Fibroblast of upper back skin (primary cell): ENCODE measurements around the gene ARHGAP21.
"Not testable (repeated sequence)": the region's sequence is repeated elsewhere in the genome, so short reads cannot be mapped to it uniquely, and the experiment has no call there.

Experiments
- DNase-seq: peaks from one replicate; pipeline ENCODE4 v3.0.0-alpha.2; 2013

The ARHGAP21 gene

DNA sequence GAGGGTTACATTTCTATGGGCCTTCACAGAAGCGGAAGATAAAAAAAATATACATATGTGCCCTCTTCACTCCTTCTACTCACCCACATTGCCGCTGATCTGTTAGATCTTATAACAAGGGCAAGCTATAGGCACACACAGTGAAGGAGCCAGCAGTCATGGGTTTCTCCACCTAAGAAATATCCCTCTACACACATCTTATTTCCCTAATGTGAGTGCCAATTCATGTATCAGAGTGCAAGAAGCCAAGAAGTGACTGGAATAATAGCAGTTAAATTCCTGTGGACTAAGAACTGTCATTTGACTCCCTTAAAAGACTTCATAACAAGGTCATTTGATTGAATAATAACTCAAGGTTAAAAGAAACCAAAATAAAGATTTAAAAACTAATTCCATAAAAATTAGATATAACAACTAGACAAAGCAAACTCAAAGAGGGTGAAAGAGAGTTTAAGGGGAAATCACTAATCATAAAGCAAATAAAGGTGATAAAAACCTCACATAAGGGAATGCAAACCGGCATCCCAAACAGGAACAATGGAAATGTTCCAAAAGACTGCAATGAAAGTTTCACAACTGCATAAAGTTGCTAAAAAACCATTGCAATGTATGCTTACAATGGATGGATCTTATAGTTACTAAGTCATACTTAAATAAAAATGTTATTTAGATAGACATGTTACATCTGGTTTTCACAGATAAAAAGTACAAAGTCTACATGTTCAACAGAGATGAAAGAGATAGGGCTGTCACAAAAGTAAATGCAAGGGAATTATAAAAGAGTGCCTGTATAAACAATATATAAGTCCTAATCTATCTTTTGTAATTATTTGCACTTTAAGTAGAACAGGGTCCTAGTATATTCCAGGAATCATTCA, 42.8 kb downstream of the ARHGAP21 start:
- peak; percentile 72 for DNase-seq

DNA sequence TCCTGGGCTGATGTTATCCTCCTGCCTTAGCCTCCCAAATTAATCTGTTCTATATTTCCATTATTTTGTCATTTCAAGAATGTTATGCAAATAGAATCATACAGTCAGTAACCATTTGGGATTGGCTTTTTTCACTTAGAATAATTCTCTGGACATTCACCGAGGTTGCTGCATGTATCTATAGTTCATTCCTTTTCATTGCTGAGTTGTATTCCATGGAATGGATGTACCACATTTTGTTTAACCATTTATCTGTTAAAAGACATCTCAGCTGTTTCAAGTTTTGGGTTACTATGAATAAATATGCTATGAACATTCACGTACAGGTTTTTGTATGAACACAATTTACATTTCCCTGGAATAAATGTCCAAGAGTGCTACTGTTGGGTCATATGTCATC, 44.9 kb downstream of the ARHGAP21 start:
- DNase-seq, result no peak

DNA sequence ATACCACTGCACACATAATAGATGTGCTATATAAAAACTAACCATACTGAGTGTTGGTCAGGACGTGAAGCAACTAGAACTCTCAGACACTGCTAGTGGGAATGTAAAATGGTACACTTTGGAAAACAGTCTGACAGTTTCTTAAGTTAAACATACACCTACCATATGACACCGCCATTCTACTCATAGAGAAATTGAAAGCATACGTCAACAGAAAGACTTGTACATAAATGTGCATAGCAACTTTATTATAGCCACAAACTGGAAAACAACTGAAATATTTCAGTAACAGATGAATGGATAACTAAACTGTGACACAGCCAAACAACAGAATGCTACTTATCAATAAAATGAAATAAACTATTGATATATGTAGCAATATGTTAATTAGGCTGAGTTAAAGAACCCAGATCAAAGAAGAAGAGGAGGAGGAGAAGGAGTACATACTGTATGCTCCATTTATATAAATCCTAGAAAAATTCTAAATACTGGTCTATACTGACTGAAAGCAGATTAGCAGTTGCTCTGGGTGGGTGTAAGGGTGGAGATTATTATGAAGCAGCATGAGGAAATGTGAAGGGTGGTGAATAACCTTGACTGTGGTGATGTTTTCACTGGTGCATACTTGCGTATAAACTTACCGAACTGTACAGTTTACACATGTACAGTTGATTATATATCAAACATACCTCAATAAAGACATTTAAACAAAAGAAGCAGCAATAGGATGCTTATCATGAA, 48.6 kb downstream of the ARHGAP21 start:
- no peak for DNase-seq

DNA sequence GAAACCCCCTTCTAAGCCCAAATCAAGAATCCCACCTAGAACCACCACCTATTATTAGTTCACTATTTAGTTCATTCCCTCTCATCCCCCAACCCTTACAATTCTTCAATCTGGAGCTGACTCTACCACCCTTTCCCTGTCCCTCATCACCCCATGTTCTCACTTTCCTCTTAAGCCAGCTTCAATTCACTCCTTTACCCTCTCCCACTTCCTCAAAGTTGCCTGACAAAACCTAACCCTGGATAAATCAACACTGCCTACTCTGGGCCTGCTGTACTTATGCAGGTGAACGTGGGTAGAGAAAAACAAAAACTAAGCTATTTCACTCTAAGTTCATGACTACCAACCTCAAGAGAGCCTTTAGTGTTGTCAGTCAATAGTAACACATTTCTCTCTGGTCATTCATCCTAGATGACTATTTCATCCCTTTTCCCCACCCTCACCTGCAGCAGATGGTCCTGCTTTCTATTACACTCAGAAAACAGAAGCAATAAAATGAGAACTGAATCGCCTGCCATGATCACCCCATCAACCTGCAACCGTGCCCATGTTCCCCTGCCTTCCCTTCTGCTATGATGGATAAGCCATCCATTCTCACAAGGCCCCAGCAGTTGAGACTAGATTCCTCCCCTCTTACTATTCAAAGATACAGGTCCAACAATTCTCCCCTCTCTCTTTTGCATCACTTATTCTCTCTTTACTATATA, 52.6 kb downstream of the ARHGAP21 start:
- no peak for DNase-seq

DNA sequence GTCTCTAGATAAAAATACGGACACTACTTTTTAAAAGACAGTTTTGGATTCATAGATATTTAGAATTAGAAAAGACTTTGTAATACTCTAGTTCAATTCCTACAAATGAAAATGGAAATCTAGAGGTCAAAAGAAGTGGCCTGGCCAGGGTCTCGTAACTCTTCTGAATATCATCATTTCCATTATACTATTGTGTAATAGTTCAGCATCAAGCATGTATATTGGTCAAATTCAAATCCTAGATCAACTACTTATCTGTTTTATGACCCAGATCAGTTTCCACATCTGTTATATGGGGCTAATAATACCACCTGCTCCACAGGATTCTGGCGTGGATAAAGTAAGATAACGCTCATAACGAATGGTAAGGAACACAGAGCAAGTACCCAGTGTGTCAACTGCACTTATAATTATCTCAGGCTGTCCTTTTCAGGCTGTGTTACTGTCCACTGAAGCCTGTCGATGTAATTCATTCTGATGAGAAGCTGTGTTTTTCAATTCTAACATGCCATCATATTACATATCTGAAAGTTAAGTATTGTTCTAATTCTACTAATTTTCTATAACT, 54.3 kb downstream of the ARHGAP21 start:
- no peak for DNase-seq

DNA sequence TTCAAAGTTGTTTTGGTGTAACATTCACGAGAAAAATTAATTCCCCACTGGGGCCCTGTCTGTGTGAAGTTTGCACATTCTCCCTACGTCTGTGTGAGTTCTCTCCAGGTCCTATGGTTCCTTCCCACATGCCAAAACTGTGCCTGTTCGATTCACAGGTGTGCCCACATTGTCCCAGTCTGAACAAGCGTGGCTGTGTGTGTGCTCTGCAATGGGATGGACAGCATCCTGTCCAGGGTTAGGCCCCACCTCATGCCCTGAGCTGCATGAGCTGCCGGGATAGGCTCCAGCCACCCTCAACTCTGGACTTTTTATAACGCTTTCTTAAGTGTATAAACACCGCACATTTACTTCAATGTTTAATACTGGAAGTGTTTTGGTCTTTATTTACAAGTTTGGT, 55.4 kb downstream of the ARHGAP21 start:
- no peak for DNase-seq

DNA sequence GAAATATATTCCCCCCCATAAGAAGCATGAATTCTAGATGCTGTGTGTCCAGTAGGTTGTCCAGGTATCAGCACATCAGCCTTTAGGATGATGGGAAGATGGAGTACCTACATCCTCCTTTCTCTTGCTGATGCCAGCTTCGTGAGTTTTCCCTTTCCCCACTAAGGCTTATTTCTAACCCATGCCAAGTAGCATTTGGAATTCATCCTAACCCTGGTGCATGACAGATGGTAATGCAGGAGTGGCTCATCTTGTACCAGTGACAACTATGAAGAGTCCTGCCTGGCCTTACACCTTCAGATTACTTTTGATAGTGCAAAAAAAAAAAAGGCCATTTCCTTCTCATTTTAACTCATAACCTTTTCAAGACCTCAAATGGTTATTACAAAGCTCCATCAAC, 58.7 kb downstream of the ARHGAP21 start:
- no peak for DNase-seq

DNA sequence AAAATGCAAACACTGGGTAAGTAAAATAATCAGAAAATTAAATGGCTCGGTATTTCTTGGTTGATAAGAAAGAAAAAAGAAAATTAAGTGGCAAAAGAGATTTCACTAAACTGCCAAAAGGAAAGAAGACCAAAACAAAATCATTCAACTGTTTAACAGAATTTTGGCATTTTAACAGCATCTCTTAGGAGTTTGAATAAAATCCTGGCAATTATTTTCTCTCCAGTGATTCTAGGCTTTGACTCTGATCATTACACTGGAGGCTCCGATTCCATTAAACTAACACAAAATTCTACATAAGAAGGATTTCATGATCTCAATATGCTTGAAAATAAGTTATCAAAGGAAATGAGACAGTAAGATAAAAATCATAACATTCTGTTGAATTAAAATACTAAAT, 62.3 kb downstream of the ARHGAP21 start:
- DNase-seq, result no peak

DNA sequence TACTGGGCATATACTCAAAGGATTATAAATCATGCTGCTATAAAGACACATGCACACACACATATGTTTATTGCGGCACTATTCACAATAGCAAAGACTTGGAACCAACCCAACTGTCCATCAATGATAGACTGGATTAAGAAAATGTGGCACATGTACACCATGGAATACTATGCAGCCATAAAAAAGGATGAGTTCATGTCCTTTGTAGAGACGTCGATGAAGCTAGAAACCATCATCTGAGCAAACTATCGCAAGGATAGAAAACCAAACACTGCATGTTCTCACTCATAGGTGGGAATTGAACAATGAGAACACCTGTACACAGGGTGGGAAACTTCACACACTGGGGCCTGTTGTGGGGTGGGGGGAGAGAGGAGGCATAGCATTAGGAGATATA, 65.4 kb downstream of the ARHGAP21 start:
- not testable (repeated sequence) for DNase-seq

DNA sequence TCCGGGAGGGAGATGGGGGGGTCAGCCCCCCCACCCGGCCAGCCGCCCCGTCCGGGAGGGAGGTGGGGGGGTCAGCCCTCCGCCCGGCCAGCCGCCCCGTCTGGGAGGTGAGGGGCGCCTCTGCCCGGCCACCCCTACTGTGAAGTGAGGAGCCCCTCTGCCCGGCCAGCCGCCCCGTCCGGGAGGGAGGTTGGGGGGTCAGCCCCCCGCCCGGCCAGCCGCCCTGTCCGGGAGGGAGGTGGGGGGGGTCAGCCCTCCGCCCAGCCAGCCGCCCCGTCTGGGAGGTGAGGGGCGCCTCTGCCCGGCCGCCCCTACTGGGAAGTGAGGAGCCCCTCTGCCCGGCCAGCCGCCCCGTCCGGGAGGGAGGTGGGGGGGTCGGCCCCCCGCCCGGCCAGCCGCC, 67.4 kb downstream of the ARHGAP21 start:
- not testable (repeated sequence) for DNase-seq

DNA sequence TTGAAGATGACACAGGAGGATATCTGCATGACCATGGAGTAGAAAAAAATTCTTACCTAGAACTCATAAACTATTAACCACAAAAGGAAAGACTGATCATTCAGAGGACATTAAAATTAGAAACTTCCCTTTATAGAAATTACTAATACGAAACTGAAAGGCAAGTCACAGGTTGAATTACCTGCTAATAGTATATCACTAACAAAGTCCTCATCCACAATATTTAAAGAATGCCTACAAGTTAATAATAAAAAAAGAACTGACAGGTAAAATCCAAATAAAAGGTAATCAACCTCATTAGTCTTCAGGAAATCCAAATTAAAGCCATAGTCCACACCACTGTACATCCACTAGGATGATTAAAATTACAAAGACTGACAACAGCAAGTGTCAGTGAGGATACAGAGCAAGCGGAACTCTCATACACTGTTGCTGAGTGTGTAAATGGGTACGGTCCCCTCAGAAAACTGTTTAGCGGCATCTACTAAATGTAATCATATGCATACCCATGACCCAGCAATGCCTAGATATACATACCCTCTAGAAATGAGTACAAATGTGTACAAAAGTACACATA, 71.2 kb downstream of the ARHGAP21 start:
- DNase-seq, result no peak

DNA sequence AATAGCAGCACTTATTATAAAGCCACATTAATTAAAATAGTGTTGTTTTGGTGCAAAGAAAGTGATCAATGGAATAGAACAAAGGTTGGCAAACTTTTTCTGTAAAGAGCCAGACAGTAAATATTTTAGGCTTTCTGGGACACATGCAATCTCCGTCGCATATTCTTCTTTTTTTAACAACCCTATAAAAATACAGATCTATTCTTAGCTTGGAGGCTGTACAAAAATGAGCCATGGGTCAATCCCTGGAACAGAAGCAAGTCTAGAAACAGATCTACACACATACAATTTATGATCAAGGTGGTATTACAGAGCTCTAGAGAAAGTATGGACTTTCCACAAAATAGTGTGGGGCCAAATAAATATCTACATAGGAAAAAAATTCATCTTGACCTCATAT, 71.8 kb downstream of the ARHGAP21 start:
- DNase-seq, result no peak

DNA sequence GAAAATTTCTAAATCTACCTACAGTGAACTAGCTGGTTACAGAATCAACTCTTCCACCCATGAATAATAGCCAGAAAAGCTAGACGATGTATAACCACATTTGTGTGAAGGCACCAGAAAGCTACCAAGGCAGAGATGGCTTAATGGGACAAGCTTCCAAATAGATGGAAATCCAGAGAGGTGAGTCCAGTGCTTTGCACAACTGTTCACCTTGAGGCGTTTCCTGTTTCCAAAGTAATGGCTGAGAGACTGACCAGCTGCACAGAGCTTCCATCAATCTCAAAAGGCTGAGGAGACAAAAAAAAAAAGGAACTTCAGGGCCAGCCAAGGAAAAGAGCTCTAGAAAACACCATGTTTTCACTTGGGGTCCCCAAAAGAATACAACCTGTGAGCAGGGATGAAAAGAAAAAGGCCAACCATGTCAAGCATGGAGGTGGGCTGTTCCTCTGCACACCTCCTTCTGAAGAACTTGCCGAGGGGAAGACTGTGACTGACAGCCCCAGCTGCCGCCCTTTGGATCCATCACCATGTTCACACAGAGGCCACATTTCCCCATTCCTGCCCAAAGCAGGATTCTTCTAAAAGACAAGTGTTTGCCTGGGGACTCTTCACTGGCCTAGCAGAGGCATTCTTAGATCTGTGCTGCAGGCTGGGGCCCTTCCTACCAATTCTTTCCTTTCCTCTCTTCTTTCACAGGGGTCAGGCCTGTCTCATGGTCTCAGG, 72.9 kb downstream of the ARHGAP21 start:
- no peak for DNase-seq

DNA sequence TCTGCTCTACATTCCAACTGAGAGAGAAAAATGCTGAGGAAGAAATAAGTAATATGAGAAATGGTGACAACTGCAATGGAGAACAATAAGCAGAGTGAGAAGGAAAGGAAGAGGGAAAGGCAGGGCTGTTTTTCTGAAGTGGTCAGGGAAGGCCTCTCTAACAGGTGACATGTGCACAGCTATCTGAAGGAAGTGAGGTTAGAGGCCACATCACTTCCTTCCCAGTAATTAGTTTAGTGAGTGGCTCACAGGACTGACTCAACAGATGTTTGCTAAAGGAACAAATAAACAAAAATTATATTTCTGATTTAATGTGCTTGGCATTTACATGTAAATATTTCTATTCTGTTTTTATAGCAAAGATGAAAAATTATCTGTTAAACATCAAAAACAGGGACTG, 77.9 kb downstream of the ARHGAP21 start:
- DNase-seq, result no peak

DNA sequence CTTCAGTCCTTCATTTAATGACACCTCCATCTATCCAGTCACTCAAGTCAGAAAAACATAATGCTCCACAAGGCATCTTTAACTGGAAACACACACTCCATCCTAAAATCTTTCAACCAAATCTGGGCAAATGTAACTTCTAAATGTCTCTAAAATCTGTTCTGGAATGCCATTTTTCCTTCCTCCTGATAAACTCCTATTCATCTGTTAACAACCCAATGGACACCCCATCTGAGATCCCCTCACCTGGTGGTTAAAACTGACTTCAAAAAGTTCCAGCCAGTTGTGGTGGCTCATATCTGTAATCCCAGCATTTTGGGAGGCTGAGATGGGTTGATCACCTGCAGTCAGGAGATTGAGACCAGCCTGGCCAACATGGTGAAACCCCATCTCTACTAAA, 78.7 kb downstream of the ARHGAP21 start:
- DNase-seq, result no peak

DNA sequence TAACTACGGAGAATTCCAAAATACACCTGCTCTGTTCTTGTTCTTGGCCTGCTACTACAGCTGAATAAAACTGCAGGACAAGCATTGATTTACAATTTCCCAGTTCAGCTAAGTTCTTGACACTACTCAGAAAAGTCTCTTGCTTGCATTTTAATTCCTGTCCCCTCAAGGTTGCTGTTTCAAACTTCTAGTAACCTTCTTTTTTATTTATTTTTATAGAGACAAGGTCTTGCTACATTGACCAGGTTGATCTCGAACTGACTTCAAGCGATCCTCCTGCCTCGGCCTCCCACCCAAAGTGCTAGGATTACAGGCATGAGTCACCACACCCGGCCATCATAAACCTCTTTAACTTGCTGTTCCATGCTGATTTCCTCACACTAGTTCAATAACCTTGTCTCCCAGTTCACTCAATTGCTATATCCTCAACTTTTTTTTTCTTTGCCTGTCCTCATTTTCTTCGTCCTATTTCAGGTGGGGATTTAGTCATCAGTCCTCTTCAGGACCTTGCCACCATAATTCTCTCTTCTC, 79.9 kb downstream of the ARHGAP21 start:
- no peak for DNase-seq

DNA sequence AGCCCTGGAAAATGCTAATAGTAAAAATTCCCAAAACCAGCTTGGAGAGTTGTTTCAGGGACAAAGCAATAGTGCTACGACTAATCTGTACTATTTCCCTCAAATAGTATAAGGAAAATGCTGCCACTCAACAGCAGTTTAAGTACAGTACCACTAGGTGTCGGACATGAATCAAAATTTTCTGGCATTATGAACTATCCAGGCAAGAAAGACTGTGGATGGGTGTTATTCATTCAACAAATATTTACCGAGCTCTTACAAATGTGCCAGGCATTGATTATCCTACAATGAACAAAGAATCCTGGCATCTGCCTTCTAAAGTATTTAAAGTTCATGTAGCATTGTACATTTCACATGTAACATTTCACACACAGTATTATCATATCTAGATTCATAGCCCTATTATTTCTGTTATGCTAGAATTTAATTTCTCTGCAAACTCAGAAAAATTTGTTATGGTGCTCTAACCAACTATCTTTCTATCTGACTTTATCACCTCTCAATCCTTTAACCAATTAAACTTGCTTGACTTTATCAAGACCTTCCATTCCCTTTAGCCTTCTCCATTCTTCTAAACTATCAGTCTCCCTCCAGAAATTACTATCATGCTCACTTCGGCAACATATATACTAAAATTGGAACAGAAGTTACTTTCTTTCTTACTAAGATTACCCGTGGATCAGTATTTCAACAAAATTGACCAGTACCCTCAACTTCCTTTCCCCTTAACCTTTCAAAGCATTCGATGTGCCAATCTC, 80.6 kb downstream of the ARHGAP21 start:
- peak; percentile 88 for DNase-seq

DNA sequence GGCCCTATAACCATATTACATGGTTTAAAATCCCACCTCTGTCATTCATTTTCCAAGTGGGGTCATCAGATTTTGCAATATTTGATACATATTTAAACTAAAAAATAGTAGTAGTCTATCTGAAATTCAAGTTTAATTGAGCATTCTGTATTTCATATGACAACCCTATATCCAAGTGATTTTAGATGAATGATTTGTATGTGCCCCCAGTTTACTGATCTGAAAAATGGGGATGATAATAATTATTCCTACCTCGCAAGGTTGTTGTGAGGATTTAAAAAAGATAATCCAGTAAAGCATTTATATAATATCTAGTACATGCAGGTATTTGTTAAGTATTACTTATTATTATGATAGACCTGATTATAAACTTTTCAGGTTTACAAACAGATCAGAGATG, 84.6 kb downstream of the ARHGAP21 start:
- no peak for DNase-seq

DNA sequence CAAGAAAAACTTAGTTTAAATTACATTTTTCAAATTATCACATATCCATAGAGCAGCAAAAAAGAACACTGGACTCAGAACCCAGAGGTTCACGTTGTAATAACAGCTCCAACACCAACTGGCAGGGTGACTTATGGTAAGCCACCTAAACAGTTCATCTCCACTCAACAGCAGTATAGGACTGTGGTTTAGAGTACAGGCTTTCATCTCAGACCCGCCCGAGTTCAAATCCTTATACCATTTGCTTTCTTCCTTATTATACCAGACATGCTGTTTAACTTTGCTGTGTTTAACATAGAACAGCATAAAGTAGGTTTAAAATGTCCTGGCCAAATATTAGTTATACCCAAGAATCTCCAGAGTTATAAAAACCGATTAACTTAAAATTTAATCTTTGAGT, 97.9 kb downstream of the ARHGAP21 start:
- DNase-seq, result no peak

DNA sequence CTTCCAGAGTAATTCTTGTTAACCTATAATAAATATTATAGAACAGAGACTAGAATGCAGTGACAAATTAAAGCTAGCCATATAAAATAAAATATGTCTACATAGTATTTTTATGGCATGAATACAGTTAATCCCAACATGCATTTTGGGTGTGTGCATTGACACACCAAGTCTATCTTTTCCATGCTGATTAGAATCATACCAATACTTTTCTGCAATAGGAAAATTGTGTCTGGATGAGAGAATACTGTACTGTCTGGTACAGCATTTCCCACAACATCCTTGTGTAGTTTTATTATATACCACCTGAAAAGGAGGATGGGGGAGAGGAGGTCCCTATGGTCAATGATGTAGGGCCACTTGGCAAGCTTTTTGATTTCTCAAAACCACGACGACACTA, 100.3 kb downstream of the ARHGAP21 start:
- no peak for DNase-seq

DNA sequence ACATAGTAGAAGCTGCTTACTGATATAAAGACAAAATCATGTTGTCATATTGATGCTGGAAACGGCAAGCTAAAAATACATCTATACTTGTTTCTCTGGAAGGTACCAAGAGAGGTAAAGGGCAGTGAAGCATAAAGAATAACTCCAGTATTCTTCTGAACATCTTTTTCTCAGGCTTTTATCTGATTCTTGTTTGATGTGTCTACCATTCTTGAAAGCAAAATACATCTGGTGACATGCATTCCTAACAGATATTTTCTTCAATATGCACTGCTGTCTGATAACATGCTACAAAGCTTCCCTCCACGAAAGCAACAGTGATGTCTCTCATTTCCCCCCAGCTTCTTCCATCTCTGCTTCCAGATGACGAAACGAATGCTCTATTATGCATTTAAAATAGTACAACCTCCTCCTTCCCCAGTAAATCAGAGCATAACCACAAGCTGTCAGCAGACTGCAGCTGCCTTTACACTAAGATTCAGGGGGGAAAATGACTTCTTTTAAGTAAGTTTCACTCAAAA, 100.8 kb downstream of the ARHGAP21 start:
- DNase-seq, result peak; percentile 78
